Stimulated activated CD4-positive, alpha-beta T cell treated with anti-CD3 and anti-CD28 coated beads, TNF-alpha, amount 100 ng/mL, for 48 hours (primary cell): ENCODE results near the gene ANKRD9.

Source experiments
- DNase-seq, 3 donors: peaks; one replicate each; pipeline ENCODE4 v3.0.0-alpha.2; 2020; ENCODE audit warnings: low read depth in 3 of 3

The ANKRD9 gene

DNA sequence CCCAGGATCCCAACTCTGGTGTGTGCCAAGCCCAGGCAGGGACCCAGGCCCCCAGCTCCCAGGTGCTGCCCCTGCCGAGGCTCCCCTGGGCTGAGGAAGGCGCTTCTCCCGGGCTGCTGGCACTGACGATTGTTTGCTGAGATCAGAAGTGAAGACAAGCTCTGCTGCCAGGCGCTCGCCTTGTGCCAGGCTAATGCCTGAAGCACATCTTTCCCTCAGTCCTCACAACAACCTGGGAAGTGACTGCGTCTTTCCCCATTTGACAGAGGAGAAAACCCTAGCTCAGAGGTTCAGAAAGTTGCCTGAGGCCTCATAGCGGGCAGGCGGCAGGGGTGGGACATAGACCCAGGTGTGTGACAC, 36.8 kb downstream of the ANKRD9 start:
- no peak for DNase-seq

DNA sequence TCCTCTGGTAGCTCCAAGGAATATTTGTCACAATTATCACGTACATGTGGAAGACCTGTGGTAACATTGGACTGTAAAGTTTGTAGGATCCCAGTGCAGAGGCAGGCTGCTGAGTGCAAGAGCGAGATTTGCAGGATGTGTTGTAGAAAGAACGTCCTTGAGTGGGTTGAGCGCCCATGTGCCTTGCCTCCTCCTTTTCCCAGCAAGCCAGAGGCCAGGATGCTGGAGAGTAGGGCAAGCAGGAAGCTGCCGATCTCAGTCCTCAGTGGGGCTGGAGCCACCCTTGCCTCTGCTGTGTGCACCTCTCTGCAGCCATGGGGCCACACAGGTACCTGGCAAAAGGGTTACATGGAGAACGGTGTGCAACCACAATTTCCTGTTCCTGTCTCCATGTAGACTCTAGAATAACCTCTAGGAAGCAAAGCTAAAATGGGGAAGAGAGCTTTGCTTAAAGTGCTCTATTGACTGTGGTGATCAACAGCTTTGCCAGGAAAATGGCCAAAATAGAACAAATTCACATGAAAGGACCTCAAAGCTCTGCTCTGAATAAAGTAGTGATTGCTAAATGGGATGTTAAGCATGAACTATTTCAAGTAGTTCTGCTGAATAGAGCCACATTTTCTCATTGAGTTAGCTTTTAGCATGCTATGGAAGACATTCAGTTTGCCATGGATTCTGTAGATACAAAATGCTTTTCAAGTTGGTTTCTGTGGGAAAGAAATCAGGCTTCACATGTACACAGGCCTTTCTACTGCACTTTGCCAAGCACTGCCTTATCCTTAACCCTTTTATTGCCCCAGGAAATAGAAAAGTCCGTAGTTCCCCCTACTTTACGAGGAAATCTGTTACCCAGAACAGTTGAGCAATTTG, 37.4 kb downstream of the ANKRD9 start:
- no peak for DNase-seq

DNA sequence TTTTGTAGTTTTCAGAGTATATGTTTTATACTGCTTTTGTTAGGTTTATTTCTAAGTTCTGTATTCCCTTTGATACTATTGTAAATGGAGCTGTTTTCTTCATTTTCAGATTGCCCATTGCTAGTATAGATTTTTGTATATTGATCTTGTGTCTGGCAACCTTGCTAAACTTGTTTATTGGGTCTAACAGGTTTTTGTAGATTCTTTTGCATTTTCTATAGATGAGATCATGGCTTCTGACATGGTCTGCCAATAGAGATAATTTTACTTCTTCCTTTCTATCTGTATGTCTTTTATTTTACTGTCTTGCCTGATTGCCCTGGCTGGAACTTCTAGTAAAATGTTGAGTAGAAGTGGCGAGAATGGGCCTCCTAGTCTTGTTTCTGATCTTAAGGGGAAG, 40.3 kb downstream of the ANKRD9 start:
- DNase-seq: no peak

DNA sequence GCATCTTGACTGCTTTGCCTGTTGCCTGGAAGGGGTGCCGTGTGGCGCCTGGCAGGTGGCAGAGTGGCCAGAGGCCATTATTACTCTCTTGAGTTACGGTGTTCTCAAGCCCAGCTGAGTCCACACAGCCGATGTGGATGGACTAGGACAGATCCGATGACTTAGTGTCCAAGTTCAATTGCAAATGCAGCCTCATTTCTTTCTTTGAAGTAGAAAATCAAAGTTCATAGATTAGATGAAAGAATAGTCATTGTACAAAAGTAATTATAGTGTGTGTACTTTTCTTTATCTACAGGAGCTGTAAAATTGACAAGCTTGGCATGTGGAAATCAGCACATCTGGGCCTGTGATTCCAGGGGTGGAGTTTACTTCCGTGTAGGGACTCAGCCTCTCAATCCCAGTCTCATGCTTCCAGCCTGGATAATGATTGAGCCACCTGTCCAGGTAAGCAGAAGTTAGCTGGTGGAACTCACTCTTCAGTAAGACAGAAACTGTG, 44.7 kb downstream of the ANKRD9 start:
- DNase-seq: no peak

DNA sequence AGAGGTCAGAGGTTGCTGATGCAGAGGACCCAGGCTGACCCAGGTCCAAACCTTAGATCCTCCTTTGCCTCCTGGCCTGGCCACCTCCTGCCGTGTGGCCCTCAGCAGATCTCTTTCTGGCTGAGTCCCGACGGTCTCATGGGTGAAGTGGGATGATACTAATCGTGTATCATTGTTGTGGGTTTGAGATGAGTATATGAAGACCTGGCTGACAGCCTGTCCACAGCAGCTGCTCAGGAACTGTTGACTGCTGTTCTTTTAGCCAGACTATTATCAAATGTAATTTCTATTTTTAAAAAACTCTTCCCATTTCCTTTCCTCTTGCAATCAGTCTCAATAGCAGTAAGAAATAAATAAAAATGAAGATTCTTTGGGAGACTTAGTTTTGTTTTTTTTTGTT, 45.6 kb downstream of the ANKRD9 start:
- DNase-seq: no peak

DNA sequence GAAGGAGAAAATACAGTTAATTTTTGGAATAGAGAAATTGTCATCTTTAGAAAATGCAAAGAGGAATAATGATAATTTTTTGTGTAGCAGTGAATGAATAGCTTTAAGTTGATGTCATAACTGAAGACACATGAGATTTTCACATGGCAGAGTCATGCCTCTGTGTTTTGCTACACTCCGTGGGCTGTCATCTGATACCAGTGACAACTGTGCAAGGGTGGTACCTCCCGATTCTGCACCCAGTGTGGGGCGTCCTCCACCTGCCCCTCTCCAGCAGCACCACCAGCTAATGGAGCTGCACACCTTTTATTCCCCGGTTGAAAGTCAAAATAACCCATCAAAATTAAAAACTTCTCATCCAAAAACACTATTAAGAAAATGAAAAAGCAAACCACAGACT, 47.2 kb downstream of the ANKRD9 start:
- DNase-seq: no peak

DNA sequence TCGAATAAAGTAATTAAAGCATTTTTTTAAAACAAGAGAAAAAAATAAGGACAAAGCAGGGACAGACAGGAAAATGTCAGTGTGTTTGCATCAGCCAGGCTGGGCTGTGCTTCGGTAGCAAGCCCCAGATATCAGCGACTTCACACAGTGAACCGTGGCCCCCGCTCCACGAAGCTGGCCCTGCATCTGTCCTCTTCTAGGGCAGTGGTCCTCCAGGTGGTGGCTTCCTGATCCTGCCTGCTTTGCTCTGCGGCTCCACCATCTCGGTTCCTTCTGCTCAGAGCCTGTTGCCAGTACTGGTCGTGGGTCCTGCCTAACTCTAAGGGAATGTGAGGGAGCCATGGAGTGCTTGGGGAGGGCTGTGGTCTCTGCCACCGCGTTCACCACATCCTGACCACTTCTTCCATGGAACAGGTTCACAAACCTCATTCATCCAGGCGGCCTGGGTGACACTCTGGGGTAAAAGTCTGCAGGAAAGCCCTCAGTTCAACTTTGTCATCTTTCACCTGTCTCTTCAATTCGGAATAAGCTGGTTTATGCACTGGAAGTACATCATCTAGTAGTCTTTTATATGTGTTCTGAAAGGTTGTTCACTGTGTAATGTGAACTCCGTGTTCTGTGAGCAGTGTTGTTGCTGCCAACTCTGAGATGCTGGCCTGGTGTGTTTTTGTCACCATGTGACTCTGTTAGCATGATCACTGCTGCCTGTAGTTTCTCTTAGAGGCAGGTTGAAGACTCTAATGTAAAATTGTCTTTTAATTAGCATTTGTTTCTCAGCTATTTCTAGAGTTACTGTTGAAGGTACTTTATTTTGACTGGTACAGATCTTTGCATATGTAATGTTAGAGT, 47.9 kb downstream of the ANKRD9 start:
- no peak for DNase-seq

DNA sequence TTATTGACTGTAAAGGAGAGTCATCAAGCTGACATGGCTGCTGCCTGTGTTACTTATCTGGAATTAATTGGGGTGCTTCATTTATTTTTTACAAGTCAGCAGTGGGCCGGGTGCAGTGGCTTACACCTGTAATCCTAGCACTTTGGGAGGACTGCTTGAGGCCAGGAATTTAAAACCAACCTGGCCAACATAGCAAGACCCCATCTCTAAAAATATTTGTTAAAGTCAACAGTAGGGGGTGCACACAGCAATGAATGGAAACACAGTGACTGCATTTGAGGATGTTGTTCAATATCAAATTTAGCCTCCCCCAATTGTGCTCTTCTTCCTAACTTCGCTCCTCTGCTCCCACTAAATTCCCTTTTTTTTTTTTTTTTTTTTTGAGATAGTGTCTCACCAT, 52.1 kb downstream of the ANKRD9 start:
- no peak for DNase-seq

DNA sequence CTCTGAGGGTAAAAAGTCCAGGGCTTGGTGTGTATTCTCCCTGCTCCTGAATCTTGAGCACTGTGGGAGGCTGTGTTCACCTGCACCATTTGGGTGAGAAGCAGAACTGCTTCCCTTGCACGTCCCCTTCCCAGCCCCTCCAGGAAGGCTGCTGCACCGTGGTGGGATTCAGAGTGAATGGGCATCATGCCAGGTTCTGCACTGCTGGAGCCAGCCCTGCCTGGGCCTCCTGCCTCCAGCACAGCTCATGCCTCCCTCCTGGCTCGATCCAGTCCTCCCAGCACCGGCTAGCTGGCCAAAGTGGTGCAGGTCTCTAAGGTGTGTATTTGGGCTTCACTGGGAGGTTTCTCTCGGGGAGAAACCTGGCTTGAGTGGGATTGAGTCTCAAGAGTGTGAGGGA, 54.9 kb downstream of the ANKRD9 start:
- no peak for DNase-seq

DNA sequence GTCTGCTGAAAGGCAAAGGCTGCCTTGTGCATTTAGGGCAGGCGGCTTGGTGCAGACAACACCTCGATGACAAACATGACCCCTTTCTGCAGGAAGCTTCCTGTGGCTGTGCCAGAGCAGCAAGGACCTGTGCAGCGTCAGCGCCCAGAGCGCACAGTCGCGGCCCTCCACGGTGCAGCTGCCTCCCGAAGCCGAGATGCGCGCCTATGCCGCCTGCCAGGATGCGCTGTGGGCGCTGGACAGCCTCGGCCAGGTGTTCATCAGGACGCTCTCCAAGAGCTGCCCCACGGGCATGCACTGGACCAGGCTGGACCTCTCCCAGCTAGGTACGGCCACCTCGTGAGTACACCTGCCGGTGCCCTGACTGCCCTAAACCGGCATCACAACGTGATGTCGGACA, 57.3 kb downstream of the ANKRD9 start:
- no peak for DNase-seq
